ENCODE measurements around the gene TMEM229B.

TMEM229B gene

GRCh38 chr14:67425608-67426007 is 62.9 kb downstream of the TMEM229B start:
- DNase-seq (ENCODE audit: low read depth in 2 of 3, low spot score in 2 of 3) = no peak

- no peak for DNase-seq (ENCODE audit: low read depth in 2 of 3, low spot score in 2 of 3)
These were observed 64.0 kb downstream of the TMEM229B start for GRCh38 chr14:67424539-67424938.

GRCh38 chr14:67423424-67423823 is 65.1 kb downstream of the TMEM229B start:
- no peak for DNase-seq (ENCODE audit: low read depth in 2 of 3, low spot score in 2 of 3)

GRCh38 chr14:67421356-67422224 is 66.9 kb downstream of the TMEM229B start:
- DNase-seq (ENCODE audit: low read depth in 2 of 3, low spot score in 2 of 3) = no peak
